GM18520 (cell line): ENCODE measurements around the gene KIF4A.
A peak's percentile ranks its signal among the peaks of the same experiment; 100 is the strongest.
"Not testable (repeated sequence)": the region's sequence is repeated elsewhere in the genome, so short reads cannot be mapped to it uniquely, and the experiment has no call there.

Experiments
- ATAC-seq: cut with Tn5 transposase; IDR thresholded peaks from one replicate; pipeline ENCODE4 v1.9.1; 2021; ENCODE audit not compliant: unreplicated experiment

The KIF4A gene

DNA sequence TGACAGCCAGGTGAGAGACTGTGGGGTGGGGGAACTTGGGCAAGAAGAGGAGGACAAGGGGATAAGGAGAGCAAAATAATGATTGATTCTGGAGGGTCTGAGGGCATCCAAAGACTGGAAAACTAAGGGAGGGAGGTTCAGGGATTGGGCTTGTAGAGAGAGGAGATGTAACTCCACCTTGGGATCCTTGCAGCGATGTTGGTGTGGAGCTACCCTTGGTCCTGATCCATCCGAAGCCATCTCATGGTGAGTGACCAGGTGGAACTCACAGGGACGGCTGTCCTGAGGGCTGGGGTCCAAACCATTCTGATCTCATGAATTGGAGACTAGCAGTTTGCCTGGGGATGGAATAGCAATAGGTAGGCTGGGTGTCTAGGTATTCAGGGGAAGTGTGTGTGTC is 9.3 kb upstream of the KIF4A start:
- ATAC-seq, result no peak

DNA sequence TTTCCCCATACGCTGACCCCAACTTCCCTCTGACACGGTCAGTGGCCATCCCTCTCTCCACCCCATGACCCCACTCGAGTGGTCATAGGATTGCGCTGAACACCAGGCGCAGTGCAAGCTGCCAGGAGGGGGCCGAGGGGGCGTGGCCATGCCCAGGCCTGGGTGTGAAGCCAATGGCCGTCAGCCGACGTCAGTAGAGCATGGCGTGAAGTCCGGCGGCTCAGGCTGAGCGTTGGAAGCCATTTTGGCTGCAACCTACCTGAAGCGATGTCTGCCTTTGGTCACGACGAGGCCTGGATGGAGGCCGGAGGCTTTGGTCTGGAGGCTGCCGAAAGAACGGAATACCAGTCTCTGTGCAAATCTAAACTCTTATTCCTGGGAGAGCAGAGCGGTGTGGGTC is 8.0 kb upstream of the KIF4A start, which contains the start of gene RAB41:
TSS of gene RAB41 (plus strand) at position 222 of the 400 bp plus-strand sequence. CDS start at position 268, 46 bp downstream.
- no peak for ATAC-seq

DNA sequence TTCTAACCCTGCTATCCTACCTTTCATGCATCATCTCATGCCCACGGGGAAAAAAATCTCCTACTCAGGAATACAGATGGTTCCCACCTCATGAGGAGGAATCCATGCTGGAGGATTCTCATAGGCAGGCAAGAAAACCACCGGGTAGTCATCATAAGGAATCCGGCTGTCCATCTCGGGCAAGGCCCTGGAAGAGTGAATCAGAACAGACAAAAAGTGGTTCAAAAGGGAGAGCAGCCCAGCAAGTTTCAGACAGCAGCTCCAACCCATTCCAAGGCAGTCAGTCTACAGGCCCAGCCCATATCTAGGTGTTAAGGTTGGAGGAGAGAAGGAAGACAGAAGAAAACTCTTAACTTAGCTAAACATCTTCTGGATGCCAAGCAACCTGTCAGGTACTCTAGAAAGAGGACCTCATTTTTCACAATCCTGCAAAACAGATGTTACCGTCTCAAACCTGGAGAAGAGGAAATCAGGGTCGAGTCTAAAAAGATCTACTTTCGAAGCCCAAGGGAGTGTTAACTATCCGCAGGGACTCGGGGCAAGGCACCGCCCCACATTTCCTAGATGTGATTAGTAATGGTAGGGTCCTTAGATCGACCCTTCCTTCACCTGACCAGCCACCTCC is 624 bp upstream of the KIF4A start:
- ATAC-seq, result no peak

DNA sequence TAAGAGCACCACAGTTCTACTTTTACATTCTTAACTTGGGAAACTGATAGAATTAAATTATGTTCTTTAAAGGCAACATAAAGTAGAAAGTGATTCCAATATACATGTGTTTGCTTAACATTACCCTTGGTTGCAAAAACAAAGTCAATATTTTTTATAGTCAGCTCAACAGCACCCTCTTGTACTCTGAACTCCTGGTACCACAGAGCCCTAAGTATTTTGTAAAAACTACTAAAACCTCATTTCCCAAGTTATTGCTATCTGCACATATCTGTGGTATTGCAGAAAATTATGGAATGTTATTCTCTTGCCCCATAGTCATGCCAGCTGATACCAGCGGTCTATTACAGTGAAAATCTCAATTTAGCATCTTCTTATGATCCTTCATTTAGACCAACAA is 2.9 kb downstream of the KIF4A start:
- ATAC-seq, result no peak

DNA sequence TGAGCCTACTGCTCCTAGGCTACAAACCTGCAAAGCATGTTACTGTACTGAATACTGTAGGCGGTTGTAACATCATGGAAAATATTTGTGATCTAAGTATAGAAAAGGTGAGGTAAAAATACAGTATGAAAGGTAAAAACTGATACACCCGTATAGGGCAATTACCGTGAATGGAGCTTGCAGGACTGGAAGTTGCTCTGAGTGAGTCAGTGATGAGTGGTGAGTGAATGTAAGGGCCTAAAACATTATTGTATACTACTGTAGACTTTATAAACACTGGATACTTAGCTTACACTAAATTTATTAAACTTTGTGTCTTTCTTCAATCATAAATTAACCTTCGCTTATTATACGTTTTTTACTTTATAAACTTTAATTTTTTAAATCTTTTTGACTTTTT is 3.7 kb downstream of the KIF4A start:
- ATAC-seq, result no peak

DNA sequence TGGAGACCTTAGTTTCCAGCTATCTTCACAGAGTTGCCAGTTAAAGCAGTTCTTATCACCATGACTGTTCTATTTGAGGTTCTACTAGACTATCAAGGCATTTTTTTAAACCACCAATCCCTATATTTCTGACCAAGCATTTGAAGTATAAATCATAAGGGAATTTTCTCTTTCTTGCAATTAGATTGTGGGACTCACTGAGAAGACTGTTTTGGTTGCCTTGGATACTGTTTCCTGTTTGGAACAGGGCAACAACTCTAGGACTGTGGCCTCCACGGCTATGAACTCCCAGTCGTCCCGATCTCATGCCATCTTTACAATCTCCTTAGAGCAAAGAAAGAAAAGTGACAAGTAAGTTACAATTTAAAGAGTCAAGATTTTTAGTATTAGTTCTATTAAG is 11.8 kb downstream of the KIF4A start:
- ATAC-seq, result no peak

DNA sequence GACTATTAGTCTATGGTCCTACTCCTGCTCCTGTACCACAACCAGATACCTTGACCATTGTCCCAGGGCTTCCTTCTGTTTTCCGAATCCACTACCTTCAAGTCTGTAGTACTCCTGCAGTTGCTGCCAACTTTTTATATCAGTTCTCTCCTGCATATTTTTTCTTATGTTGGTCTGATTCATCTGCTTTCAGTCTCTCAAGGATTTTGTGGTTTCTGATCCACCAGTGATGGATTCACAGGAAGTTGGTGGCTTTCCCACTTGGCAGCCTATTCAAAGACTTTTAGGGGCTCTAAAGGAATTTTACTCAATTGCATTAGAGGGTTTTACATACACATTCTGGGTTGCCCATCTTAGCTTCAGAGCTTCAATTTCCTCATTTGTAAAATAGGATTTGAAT is 23.6 kb downstream of the KIF4A start:
- no peak for ATAC-seq

DNA sequence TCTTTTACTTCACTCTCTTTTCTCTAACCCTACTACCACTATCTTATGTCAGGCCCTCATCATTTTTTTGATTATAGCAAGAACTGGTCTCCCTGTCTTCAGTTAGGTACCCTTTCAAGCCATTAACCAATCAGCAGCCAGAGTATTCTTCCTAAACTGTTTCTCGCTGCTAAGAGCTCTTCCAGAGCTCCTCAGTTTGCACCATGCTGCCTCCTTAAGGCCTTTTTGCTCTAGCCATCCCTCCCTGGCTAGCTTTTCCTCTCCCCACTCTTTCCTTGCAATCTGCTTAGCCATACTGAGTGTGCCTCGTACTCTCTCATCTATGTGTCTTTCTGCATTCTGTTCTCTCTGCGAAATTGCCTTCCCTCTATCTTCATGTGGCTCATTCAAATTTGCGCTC is 32.9 kb downstream of the KIF4A start:
- ATAC-seq, result no peak

DNA sequence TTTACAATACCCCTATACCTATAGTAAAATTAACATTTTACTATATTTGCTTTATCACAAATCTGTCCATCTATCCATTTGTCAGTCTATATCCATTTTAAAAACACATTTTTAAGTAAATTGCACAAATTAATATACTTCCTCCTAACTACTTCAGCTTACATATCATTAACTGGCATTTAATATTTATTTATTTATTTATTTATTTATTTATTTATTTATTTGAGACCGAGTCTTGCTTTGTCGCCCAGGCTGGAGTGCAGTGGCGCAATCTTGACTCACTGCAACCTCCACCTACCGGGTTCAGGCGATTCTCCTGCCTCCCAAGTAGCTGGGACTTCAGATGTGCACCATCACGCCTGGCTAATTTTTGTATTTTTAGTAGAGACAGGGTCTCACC is 33.7 kb downstream of the KIF4A start:
- not testable (repeated sequence) for ATAC-seq

DNA sequence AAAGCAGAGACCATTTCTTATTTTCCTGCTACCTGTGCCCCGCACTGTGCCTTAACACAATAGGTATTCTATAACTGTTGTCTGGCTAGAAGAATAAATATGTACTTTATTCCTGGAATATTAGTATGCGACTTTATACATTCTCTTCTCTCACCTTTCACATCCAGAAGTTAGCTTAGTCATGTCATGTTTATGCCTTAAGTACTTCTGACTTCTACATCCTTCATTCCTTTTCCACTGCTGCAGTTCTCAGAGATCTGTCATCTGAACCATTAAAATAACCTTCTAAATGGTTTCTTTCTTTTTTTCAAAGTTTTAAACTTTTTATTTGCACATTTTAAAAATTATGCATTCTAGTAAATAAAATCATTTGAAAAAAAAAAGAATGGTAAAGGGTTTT is 34.4 kb downstream of the KIF4A start:
- ATAC-seq, result no peak

DNA sequence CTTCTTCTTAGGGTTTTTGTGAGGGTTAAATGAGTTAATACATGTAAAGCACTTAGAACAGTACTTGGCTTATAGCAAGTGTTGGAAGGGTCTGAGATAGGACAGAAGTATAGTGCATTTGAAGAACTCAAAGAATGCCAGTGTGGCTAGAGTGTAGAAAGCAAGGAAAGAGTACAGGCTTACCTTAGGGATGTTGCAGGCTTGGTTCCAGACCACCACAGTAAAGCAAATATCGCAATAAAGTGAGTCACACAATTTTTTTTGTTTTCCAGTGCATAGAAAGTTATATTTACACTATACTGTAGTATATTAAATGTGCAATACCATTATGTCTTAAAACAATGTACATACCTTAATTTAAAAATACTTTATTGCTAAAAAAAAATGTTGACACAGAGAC is 41.3 kb downstream of the KIF4A start:
- ATAC-seq, result no peak

DNA sequence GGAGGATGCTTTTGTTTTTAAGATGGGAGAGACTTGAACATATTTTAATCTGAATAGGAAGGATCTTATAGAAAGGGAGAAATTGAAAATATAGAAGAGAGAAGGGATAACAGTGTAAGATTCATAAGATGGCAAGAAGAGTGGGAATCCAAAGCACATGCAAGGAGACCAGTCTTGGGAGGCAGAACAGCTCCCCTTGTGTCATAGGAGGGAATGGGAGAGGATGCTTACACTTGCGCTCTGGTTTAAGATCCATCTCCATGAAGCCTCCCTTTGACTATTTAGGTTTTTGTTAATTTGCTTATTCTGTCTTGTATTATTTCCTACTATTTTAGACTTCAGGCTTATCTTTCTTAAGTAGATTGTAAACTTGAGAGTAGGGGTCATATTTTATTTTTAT is 42.7 kb downstream of the KIF4A start:
- no peak for ATAC-seq

DNA sequence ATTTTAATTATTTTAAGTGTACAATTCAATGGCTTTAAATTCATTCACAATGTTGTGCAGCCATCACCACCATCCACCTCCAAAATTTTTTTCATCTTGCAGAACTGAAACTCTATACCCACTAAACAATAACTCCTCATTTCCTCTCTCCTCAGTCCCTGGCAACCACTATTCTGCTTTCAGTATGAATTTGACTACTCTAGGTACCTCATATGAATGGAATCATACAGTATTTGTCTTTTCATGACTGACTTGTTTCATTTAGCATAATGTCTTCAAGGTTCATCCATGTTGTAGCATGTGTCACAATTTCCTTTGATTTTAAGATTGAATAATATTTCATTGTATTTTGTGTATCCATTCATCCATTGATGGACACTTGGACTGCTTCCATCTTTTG is 46.9 kb downstream of the KIF4A start:
- peak; percentile 100 for ATAC-seq

DNA sequence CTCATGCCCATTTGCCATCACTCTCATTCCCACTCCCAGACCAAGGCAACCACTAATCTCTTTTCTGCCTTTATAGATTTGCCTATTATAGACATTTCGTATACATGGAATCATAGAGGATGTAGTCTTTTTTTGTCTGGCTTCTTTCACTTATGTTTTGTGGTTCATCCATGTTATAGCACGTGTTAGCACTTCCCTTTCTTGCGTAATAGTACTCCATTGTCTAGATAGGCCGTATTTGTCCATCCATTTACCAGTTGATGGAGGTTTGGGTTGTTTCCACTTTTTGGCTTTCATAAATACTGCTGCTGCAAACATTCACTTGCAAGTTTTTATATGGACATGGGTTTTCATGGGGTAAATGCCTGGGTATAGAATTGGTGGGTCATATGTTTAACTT is 48.4 kb downstream of the KIF4A start:
- no peak for ATAC-seq

DNA sequence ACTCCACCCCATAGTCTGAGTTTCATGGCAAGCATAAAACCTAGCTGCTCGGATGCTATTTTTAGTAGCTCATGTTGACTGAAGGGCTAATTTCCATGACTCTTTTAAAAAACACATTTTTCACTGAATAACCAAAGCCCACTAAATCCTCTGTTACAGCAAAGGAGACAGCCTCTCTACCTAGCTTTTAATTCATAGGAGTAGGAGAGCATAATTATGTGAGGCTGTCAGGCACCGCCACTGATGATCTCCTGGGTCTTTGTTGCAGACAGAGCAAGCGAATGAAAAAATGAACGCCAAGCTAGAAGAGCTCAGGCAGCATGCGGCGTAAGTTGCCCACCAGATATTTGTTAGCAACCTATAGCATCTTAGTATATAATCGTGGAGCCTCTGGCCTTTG is 53.5 kb downstream of the KIF4A start:
- ATAC-seq, result no peak

DNA sequence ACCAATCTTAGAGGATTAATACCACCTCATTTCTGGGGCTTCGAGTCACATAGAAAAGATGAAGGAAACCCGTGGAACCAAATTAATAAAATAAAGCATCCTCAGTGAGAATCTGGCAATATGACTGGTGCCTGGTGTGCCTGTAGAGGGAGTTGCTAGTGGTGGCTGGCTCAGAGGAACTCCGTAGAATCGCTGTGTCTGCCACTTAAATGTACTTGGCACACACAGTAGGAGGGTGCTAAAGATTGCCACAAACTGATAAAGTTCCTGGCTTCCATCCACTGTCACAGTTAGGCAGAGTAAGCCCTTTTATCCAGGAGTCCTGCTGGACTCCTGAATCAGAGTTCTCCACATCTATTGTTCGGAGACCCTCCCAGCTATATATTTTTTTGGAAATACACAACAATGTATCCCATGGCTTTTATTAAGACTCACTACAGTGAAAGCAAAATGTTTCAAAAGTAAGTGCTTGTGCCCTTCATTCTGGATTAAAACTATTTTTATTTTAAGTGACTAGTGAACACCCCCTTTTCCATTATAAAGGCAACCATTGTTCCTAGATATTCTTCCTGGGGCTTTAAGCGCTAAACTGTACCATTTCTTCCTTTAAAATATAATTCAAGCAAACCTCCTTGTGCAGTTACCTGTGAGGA is 56.6 kb downstream of the KIF4A start:
- ATAC-seq, result no peak

DNA sequence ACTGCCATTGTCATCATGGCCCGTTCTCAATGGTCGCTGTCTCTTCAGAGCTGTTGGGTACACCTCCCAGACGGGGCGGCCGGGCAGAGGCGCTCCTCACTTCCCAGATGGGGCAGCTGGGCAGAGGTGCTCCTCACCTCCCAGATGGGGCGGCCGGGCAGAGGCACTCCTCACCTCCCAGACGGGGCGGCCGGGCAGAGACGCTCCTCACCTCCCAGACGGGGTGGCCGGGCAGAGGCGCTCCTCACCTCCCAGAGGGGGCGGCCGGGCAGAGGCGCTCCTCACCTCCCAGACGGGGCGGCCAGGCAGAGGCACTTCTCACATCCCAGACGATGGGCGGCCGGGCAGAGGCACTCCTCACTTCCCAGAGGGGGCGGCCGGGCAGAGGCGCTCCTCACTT is 58.9 kb downstream of the KIF4A start:
- not testable (repeated sequence) for ATAC-seq

DNA sequence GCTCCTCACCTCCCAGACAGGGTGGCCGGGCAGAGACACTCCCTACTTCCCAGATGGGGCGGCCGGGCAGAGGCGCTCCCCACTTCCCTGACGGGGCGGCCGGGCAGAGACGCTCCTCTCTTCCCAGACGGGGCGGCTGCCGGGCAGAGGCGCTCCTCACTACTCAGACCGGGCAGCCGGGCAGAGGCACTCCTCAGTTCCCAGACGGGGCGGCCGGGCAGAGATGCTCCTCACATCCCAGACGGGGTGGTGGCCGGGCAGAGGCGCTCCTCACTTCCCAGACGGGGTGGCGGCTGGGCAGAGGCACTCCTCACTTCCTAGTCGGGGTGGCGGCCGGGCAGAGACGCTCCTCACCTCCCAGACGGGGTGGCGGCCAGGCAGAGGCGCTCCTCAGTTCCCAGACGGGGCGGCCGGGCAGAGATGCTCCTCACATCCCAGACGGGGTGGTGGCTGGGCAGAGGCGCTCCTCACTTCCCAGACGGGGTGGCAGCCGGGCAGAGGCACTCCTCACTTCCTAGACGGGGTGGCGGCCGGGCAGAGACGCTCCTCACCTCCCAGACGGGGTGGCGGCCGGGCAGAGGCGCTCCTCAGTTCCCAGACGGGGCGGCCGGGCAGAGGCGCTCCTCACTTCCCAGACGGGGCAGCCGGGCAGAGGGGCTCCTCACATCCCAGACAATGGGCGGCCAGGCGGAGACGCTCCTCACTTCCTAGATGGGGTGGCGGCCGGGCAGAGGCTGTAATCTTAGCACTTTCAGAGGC is 59.6 kb downstream of the KIF4A start:
- ATAC-seq, result not testable (repeated sequence)

DNA sequence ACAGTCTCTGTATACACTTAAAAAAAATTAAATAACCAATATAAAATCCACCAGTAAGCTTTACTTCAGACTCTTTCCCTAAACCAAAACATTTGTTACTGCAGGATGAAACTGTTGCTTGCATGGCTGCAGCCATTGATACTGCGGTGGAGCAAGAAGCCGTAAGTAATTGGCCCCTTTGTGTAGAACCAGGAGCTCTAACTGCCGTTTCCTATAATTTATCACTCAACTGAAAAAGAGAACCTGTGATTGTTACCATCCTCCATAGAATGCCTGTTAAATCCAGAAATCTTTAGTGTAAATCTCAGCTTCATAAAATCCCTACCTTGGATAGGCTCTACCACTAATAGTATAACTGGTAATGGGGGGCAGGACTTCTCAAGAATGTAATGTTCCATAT is 62.6 kb downstream of the KIF4A start:
- no peak for ATAC-seq

DNA sequence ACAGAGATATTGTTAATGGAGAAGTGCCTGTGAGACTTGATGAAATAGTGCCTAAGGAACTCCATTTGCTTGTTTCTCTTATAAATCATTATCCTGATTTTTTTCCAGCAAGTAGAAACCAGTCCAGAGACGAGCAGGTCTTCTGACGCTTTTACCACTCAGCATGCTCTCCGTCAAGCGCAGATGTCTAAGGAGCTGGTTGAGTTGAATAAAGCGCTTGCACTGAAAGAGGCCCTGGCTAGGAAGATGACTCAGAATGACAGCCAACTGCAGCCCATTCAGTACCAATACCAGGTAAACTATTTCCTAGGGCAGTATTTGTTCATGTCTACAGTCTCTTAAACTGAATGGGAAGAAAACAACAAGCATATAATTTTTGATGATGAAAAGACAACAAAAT is 63.6 kb downstream of the KIF4A start:
- no peak for ATAC-seq

DNA sequence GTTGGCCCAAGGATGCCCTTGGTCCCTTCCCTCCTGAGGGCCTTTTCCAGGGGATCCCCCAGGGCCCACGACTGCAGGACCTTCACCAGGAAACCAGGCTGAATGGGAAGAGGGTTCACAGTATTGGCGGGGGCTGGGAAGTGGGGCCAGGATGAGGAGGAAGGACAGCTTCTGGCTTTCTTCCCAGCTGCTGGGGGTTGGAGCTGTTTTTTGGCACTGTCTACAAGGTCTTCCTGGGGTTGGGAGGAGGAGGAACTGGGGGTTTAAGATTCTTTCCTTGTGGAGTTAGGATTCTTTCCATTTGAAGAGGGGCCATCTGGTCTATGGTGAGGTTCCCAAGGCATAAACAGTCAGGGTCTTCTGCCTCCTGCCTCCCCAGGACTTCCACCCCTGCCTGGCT is 64.8 kb downstream of the KIF4A start:
- no peak for ATAC-seq

DNA sequence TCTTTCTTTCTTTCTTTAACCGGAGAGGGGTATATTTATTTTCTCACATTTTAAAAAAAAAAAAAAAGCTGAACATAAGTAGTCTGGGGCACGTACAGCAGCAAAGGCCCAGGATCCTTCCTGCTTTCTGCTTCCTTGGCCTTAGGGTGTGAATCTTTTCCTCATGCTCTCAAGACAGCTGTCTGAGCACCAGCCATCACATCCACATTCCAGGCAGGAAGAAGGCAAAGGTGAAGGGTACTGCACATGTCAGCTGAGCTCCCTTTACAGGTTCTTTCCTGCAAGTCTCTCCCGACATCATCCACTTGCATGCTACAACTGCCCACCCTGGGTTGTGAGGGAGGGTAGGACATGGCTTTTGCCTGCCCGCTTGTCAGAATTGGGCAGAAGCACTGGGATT is 69.6 kb downstream of the KIF4A start:
- no peak for ATAC-seq
